SK-N-SH (cell line): ENCODE measurements around the gene C10orf67. TPM values are rescaled to one million over a fixed set of nuclear protein-coding genes. Genes with fewer than 3 reads are reported as not detected.

Experiments used
- CTCF ChIA-PET: fragments of 300-600, 350-600 bp; formaldehyde crosslinking; extraction: SDS; loops from one replicate; lab custom pipeline; 2021; lab: Yijun Ruan, JAX
- POLR2A ChIA-PET: fragments of 350-600 bp; sonication (Branson Sonifier 250); formaldehyde crosslinking; extraction: SDS; loops from one replicate; lab custom pipeline; 2020; ENCODE audit warnings: antibody characterized with exemption, inconsistent platforms; lab: Yijun Ruan, JAX
- DNase-seq: peaks from one replicate; pipeline ENCODE4 v3.0.0; 2012
- H2AFZ ChIP-seq: fragments of 200-600 bp; sonication (generic); 2 replicates; pipeline ENCODE4 v1.8.1; 2016; ENCODE audit warnings: antibody characterized with exemption, mild to moderate bottlenecking, low read depth
- H3F3A ChIP-seq: fragments of 200-600 bp; sonication (generic); replicated peaks from 2 replicates; pipeline ENCODE3; 2016; ENCODE audit warnings: antibody characterized with exemption, mild to moderate bottlenecking; ENCODE audit not compliant: insufficient read depth
- H3K27ac ChIP-seq, 2 experiments: fragments of 200-500 bp in 1 of 2; fragments of 200-600 bp in 1 of 2; sonication (Bioruptor generic) in 1 of 2; sonication (generic), shearing (Covaris generic) in 1 of 2; 2 replicates each; pipeline versions ENCODE4 v1.5.1 to v1.6.1; 2014 to 2016; ENCODE audit warnings: low read depth in 2 of 2, inconsistent platforms in 1 of 2, low read length in 1 of 2, mild to moderate bottlenecking in 1 of 2, mixed read lengths in 1 of 2
- H3K27me3 ChIP-seq: fragments of 200-600 bp; sonication (generic), shearing (Covaris generic); 2 replicates; pipeline ENCODE4 v1.6.1; 2016; ENCODE audit warnings: mixed run types; ENCODE audit not compliant: insufficient read depth
- H3K36me3 ChIP-seq, 2 experiments: fragments of 200-500 bp in 1 of 2; fragments of 200-600 bp in 1 of 2; sonication (Bioruptor generic) in 1 of 2; sonication (generic) in 1 of 2; replicated peaks in 1 of 2; 2 replicates each; pipeline versions ENCODE3 to v1.5.1; 2014 to 2016; ENCODE audit warnings: low read length in 1 of 2, mild to moderate bottlenecking in 1 of 2; ENCODE audit not compliant: insufficient read depth in 2 of 2, control insufficient read depth in 1 of 2
- H3K4me1 ChIP-seq, 2 experiments: fragments of 200-500 bp in 1 of 2; fragments of 200-600 bp in 1 of 2; sonication (Bioruptor generic) in 1 of 2; sonication (generic), shearing (Covaris generic) in 1 of 2; 2 replicates each; pipeline versions ENCODE4 v1.5.1 to v1.6.1; 2014 to 2016; ENCODE audit warnings: low read depth in 1 of 2, low read length in 1 of 2, mixed run types in 1 of 2; ENCODE audit not compliant: insufficient read depth in 2 of 2, control insufficient read depth in 1 of 2
- H3K4me2 ChIP-seq: fragments of 200-600 bp; sonication (generic), shearing (Covaris generic); 2 replicates; pipeline ENCODE4 v1.6.1; 2017; ENCODE audit warnings: mixed run types
- H3K4me3 ChIP-seq, 2 experiments: fragments of 200-500 bp in 1 of 2; fragments of 200-600 bp in 1 of 2; sonication (Bioruptor generic) in 1 of 2; sonication (generic), shearing (Covaris generic) in 1 of 2; 2 replicates each; pipeline versions ENCODE4 v1.5.1 to v1.8.1; 2014 to 2016; ENCODE audit warnings: low read depth in 2 of 2, inconsistent platforms in 1 of 2, low read length in 1 of 2, mild to moderate bottlenecking in 1 of 2, mixed read lengths in 1 of 2, moderate library complexity in 1 of 2
- H3K79me2 ChIP-seq: fragments of 200-600 bp; sonication (generic); 2 replicates; pipeline ENCODE4 v1.8.1; 2017; ENCODE audit warnings: mild to moderate bottlenecking; ENCODE audit not compliant: insufficient read depth
- H3K9ac ChIP-seq: fragments of 200-600 bp; sonication (generic); 2 replicates; pipeline ENCODE4 v1.6.1; 2017; ENCODE audit warnings: mixed run types
- H3K9me2 ChIP-seq: fragments of 200-600 bp; sonication (generic); 2 replicates; pipeline ENCODE4 v1.6.1; 2017; ENCODE audit warnings: mixed run types
- H3K9me3 ChIP-seq: fragments of 200-600 bp; sonication (generic); 2 replicates; pipeline ENCODE4 v1.6.1; 2017; ENCODE audit warnings: mixed run types, mild to moderate bottlenecking, moderate library complexity
- H4K20me1 ChIP-seq: fragments of 200-600 bp; sonication (generic); 2 replicates; pipeline ENCODE4 v1.6.1; 2017; ENCODE audit warnings: mild to moderate bottlenecking, mixed run types; ENCODE audit not compliant: insufficient read depth
- EP300 ChIP-seq, 2 experiments: IDR thresholded peaks; 2 replicates each; pipeline versions ENCODE4 v1.4.0 to v1.6.1; 2012; ENCODE audit warnings: borderline replicate concordance in 1 of 2, low read depth in 1 of 2, low read length in 1 of 2
- FOSL2 ChIP-seq: IDR thresholded peaks from 2 replicates; pipeline ENCODE4 v1.4.0; 2012; ENCODE audit warnings: low read depth, mild to moderate bottlenecking, moderate library complexity, borderline replicate concordance
- FOXJ3 ChIP-seq: sonication (generic); formaldehyde crosslinking; IDR thresholded peaks from 2 replicates; pipeline ENCODE4 v1.5.1; 2020; ENCODE audit warnings: mild to moderate bottlenecking, missing genetic modification reagents
- MXI1 ChIP-seq: IDR thresholded peaks from 2 replicates; pipeline ENCODE4 v1.6.1; 2012; ENCODE audit warnings: mild to moderate bottlenecking, low read depth, low read length, improper control_type of control experiment
- NFIC ChIP-seq: IDR thresholded peaks from 2 replicates; pipeline ENCODE4 v1.4.0; 2012; ENCODE audit warnings: borderline replicate concordance
- RCOR1 ChIP-seq: fragments of 150-350 bp; IDR thresholded peaks from 2 replicates; pipeline ENCODE4 v1.6.1; 2017; ENCODE audit warnings: antibody characterized with exemption, low read length
- TEAD4 ChIP-seq: IDR thresholded peaks from 2 replicates; pipeline ENCODE4 v1.4.0; 2012; ENCODE audit warnings: mild to moderate bottlenecking, borderline replicate concordance; ENCODE audit not compliant: insufficient read depth
- WGBS: methylation state at CpG from one replicate; pipeline ENCODE4 v1.1.6; 2017; ENCODE audit warnings: low lambda C conversion rate; 5-methylcytosine and 5-hydroxymethylcytosine counted together
- polyA plus RNA-seq, 3 experiments: library from polyadenylated mRNA; depleted of rRNA; stranded (reverse); fragments of >200 nt; gene quantifications; 2 replicates each; pipeline ENCODE4 v1.2.3, GENCODE V29; 2012
- TF ChIP-seq, protein P1 (sequence below): fragments of 150-350 bp; IDR thresholded peaks from 2 replicates; pipeline ENCODE4 v1.6.1; 2016; ENCODE audit warnings: mild to moderate bottlenecking, low read depth, low read length
- TF ChIP-seq, protein P2 (sequence below): IDR thresholded peaks from 2 replicates; pipeline ENCODE4; 2012
- TF ChIP-seq, protein P3 (sequence below): IDR thresholded peaks from 2 replicates; pipeline ENCODE4 v1.4.0; 2012; ENCODE audit warnings: low read depth, borderline replicate concordance

C10orf67 gene
- polyA plus RNA-seq, 1 of the 3 experiments (the other 2 are of a cell fraction), result 0.97 TPM

DNA sequence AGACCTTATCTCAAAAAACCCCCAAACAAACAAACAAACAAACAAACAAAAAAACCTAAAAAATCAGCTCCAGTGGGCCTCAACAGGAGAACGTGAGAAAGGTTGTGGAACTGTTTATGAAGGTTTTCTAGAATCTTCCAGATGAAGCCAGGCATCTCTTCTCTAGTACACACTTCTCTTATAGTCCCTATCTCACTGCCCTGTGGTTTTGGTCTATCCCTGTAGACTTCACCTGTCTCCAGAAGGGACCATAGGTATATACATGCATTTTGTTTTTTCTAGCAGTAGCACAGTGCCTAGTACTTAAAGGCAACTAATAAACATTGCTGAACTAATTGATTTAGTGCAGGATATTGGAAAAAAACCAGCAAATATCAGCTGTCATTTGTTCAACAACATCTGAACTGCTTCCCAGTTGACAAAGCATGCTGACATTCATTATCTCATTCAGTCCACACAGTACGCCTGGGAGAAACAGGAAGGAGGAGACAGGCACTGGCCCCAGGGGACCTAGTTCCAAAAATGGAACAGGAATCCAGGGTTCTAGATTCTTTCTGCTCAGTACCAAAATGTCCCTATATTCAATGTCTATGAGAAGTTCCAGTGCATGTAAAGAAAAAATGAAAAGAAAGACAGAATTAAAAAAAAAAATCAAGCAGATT lies 59.8 kb downstream of the C10orf67 start:
- Histone ChIP-seq H3K4me1 (no peaks in the 10 kb centered on the region), H3K4me3 (no peak overlapping the region), H3K79me2 (no peaks in the 10 kb centered on the region), H3K9me3 (no peaks in the 10 kb centered on the region), H2AFZ (no peak overlapping the region), H3K27ac (no peak overlapping the region), H3K4me2 (no peak overlapping the region), H3K9me2 (no peaks in the 10 kb centered on the region), H3K9ac (no peak overlapping the region), H3K36me3 (no peaks in the 10 kb centered on the region), H3K27me3 (no peaks in the 10 kb centered on the region), H3F3A (no peaks in the 10 kb centered on the region), H4K20me1 (no peaks in the 10 kb centered on the region)
- whole genome bisulfite sequencing, result 12% methylated on average over 2 of the region's 2 CpGs
- POLR2A ChIA-PET, result interaction anchor here (0.7 kb wide), 1 partner anchor 229 kb away, joined by 3 read pairs; no protein-coding TSS in a partner anchor
- CTCF ChIA-PET, result interaction anchor here (1.2 to 2.8 kb wide), 3 partner anchors 9 to 127 kb away, joined by 7 to 15 read pairs (median 13); no protein-coding TSS in a partner anchor
- DNase-seq, result no peak
- TF ChIP-seq FOSL2, result no peak
- TF ChIP-seq, protein P1, sequence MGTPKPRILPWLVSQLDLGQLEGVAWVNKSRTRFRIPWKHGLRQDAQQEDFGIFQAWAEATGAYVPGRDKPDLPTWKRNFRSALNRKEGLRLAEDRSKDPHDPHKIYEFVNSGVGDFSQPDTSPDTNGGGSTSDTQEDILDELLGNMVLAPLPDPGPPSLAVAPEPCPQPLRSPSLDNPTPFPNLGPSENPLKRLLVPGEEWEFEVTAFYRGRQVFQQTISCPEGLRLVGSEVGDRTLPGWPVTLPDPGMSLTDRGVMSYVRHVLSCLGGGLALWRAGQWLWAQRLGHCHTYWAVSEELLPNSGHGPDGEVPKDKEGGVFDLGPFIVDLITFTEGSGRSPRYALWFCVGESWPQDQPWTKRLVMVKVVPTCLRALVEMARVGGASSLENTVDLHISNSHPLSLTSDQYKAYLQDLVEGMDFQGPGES, result no peak
- no peak for TF ChIP-seq MXI1
- no peak for TF ChIP-seq FOXJ3 (CRISPR knock-in tag)
- no peak for TF ChIP-seq NFIC
- TF ChIP-seq, protein P2, sequence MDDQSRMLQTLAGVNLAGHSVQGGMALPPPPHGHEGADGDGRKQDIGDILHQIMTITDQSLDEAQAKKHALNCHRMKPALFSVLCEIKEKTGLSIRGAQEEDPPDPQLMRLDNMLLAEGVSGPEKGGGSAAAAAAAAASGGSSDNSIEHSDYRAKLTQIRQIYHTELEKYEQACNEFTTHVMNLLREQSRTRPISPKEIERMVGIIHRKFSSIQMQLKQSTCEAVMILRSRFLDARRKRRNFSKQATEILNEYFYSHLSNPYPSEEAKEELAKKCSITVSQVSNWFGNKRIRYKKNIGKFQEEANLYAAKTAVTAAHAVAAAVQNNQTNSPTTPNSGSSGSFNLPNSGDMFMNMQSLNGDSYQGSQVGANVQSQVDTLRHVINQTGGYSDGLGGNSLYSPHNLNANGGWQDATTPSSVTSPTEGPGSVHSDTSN, result no peak
- TF ChIP-seq, protein P3, sequence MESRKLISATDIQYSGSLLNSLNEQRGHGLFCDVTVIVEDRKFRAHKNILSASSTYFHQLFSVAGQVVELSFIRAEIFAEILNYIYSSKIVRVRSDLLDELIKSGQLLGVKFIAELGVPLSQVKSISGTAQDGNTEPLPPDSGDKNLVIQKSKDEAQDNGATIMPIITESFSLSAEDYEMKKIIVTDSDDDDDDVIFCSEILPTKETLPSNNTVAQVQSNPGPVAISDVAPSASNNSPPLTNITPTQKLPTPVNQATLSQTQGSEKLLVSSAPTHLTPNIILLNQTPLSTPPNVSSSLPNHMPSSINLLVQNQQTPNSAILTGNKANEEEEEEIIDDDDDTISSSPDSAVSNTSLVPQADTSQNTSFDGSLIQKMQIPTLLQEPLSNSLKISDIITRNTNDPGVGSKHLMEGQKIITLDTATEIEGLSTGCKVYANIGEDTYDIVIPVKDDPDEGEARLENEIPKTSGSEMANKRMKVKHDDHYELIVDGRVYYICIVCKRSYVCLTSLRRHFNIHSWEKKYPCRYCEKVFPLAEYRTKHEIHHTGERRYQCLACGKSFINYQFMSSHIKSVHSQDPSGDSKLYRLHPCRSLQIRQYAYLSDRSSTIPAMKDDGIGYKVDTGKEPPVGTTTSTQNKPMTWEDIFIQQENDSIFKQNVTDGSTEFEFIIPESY, result no peak
- no peak for TF ChIP-seq EP300 (IDR thresholded peaks at IDR 0.05; ENCODE audit: borderline replicate concordance in 1 of 2, low read depth in 1 of 2, low read length in 1 of 2)

DNA sequence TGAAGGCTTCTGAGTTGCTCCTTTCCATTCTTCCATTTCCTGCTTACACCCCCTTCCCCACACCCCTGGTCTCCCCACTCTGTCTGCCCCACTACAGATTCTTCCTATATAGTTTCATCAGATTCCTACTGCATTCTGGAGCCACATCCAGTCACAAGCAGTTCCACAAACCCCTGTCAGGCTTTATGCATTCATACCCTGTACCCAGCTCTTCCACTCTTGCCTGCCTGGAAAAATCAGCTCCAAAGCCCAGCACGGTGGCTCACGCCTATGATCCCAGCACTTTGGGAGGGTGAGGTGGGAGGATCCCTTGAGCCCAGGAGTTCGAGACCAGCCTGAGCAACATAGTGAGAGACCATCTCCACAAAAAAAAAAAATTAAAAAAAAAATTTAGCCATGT lies 60.4 kb downstream of the C10orf67 start:
- WGBS, result 43% methylated on average over 3 of the region's 3 CpGs
- no peak for DNase-seq
- POLR2A ChIA-PET, result no interaction called here

More for the DNA sequence above, 60.4 kb downstream of the C10orf67 start:
- Histone ChIP-seq H3K4me2 (no peak overlapping the region), H3F3A (no peaks in the 10 kb centered on the region), H3K9ac (no peak overlapping the region), H3K4me3 (no peak overlapping the region), H3K9me2 (no peaks in the 10 kb centered on the region), H3K27me3 (no peaks in the 10 kb centered on the region), H3K36me3 (no peaks in the 10 kb centered on the region), H3K4me1 (no peaks in the 10 kb centered on the region), H3K27ac (no peak overlapping the region), H2AFZ (no peak overlapping the region), H4K20me1 (no peaks in the 10 kb centered on the region), H3K9me3 (no peaks in the 10 kb centered on the region), H3K79me2 (no peaks in the 10 kb centered on the region)
- no peak for TF ChIP-seq EP300 (IDR thresholded peaks at IDR 0.05; ENCODE audit: borderline replicate concordance in 1 of 2, low read depth in 1 of 2, low read length in 1 of 2)
- TF ChIP-seq TEAD4, result no peak
- TF ChIP-seq RCOR1, result no peak
- CTCF ChIA-PET, result interaction anchor here (1.2 to 2.8 kb wide), 2 partner anchors 10 to 126 kb away, joined by 7 to 15 read pairs; no protein-coding TSS in a partner anchor
